ENCODE measurements around the gene FRMD4A. TPM values are rescaled to one million over a fixed set of nuclear protein-coding genes. Genes with fewer than 3 reads are reported as not detected.
A peak's percentile ranks its signal among the peaks of the same experiment; 100 is the strongest.

FRMD4A gene
- total and polyA plus RNA-seq, 2 of the 4 experiments (the other 2 are of a cell fraction), result 30.3 to 68.8 TPM

DNA sequence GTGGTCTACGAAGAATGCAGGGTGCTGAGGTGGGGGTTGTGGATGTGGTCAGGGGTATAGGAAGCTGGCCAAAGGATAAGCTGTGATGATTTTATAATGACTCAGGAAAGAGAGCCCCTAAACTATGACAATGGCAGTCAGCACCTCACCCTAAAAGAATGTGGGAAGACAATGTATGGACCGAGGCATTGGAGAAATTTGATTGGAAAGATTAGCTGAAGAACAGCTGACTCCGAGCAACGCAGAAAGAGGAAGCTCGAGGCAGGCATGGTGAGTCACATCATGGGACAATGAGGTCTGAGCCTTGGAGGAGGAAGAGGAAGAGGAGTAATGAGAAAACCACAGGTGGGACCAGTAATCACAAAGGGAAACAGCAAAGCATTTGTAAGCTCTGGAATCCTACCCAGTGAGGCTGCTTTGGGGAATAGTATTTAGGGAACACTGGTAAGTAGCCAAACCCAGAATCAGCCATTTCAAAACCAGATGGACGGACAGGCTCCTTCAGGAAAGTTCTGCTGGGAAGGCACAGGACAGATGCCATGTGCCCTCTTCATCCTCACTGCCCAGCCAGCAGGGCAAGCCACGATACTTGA, 448.5 kb downstream of the FRMD4A start (continued):
- TF ChIP-seq BHLHE40 (IDR thresholded peaks at IDR 0.05; ENCODE audit: low read depth, low read length), result 0 out of 2 replicates have a peak, but pooled peaks have one; percentile 3

DNA sequence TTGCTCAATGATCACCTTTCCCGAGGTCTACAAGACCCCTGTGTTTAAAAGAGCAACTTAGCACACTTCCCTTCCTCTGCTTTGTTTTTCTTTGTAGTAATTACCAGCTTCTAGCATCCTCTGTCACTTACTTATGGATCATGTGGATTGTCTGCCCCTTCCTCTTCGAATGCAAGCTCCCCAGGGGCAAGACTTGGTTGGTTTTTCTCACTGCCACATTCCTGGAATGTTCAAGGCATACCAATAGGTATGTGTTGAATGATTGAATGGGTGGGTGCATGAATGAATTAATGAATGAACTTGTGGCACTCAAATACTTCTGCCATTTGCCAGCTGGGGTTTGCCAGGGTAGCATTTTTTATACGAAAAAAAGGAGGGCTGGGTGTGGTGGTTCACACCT, 450.0 kb downstream of the FRMD4A start:
- WGBS, 2 experiments (ENCODE audit: extremely low coverage in 2 of 2, insufficient read length in 1 of 2), result no CpG with 5 or more reads among the region's 3 CpGs
- Histone ChIP-seq H3K27me3 (ENCODE audit: control insufficient read depth, insufficient read depth, low read length) (no peaks in the 10 kb centered on the region), H3K23ac (ENCODE audit: low read depth, low read length) (peak overlapping the region; percentile 56; the same call in 1 of the 2 replicates), H2AFZ (replicated peaks; ENCODE audit: low read length, poor library complexity) (no peak overlapping the region), H3K27ac (ENCODE audit: insufficient read depth, low read length) (no peak overlapping the region), H3K56ac (ENCODE audit: extremely low read depth, insufficient read depth, low read length) (no peak overlapping the region), H3K9me1 (ENCODE audit: insufficient read depth, low read length) (peaks cover 25% of the 10 kb centered on the region), H3K9me3 (ENCODE audit: control insufficient read depth, insufficient read depth, low read length) (no peaks in the 10 kb centered on the region), H3K4me1 (ENCODE audit: control insufficient read depth, insufficient read depth, low read length) (peaks cover 17% of the 10 kb centered on the region), H4K5ac (ENCODE audit: low read depth, low read length) (no peak overlapping the region), H2AK9ac (replicated peaks; ENCODE audit: low read depth, low read length, poor library complexity) (no peak overlapping the region), H4K91ac (ENCODE audit: insufficient read depth, low read depth, low read length) (peak overlapping the region; percentile 69), H4K8ac (ENCODE audit: low read depth in 2 of 2, low read length in 2 of 2) (peak overlapping the region in 1 of 2 experiments; percentile 53; a peak in 2 of 4 replicates), H2AK5ac (ENCODE audit: low read depth, low read length) (peak overlapping the region; percentile 90), H3K4me2 (ENCODE audit: low read depth, low read length) (no peak overlapping the region), H3K18ac (ENCODE audit: low read depth, low read length) (no peak overlapping the region), H4K20me1 (ENCODE audit: insufficient read depth, low read length) (no peaks in the 10 kb centered on the region), H2BK5ac (ENCODE audit: low read depth, low read length, poor library complexity, severe bottlenecking) (no peak overlapping the region), H3K14ac (replicated peaks; ENCODE audit: low read depth, low read length) (peak overlapping the region; percentile 33), H3K4ac (ENCODE audit: low read depth, low read length) (peak overlapping the region; percentile 97), H3K4me3 (ENCODE audit: insufficient read depth, low read depth, low read length) (no peak overlapping the region), H3K36me3 (ENCODE audit: control insufficient read depth, insufficient read depth, low read length) (no peaks in the 10 kb centered on the region), H2BK15ac (ENCODE audit: low read depth, low read length) (peak overlapping the region; percentile 75; the same call in 2 of the 3 replicates), H3K9ac (ENCODE audit: low read depth, low read length) (no peak overlapping the region), H2BK20ac (ENCODE audit: low read depth, low read length) (peak overlapping the region; percentile 67; the same call in 1 of the 2 replicates), H3K79me1 (ENCODE audit: low read depth in 1 of 2, low read length in 2 of 2) (peaks cover 39 to 85% of the 10 kb centered on the region in 2 experiments), H2BK120ac (ENCODE audit: low read depth, low read length) (peak overlapping the region; percentile 67; the same call in 1 of the 2 replicates)
- ATAC-seq (ENCODE audit: low read depth) (no peak), DNase-seq (no peak)
- dilution Hi-C loops (cut with HindIII; ENCODE audit: low sequenced_read_pairs, unreplicated experiment), result no loop called here
- in situ Hi-C loops (cut with MboI; ENCODE audit: low sequenced_read_pairs), result no loop called here
- TF ChIP-seq BHLHE40 (IDR thresholded peaks at IDR 0.05; ENCODE audit: low read depth, low read length), result no peak
- no peak for TF ChIP-seq CEBPB (IDR thresholded peaks at IDR 0.05; ENCODE audit: low read depth, low read length)
- no peak for TF ChIP-seq FOS (IDR thresholded peaks at IDR 0.05; ENCODE audit: low read depth, low read length)
- no peak for TF ChIP-seq RAD21 (IDR thresholded peaks at IDR 0.05; ENCODE audit: low read length)
- no peak for TF ChIP-seq SMC3 (IDR thresholded peaks at IDR 0.05; ENCODE audit: low read depth, low read length)
- TF ChIP-seq CHD1 (IDR thresholded peaks at IDR 0.05; ENCODE audit: low read depth, low read length), result no peak
- no peak for TF ChIP-seq NFE2L2 (IDR thresholded peaks at IDR 0.05; ENCODE audit: low read depth, low read length)
- POLR2A ChIA-PET (ENCODE audit: unreplicated experiment), result no interaction called here
- CTCF ChIA-PET, result no interaction called here
- intact Hi-C loops (cut with micrococcal nuclease), result no loop called here
- BruUV-seq (replicated peaks), result no TSS peak

Measured in IMR-90 (cell line).